ENCODE results near the gene GLIS2. TPM values are rescaled to one million over a fixed set of nuclear protein-coding genes. Genes with fewer than 3 reads are reported as not detected.
A peak's percentile ranks its signal among the peaks of the same experiment; 100 is the strongest.

Gene GLIS2
- total RNA-seq, 1 donor from 2014 or later = 17.4 TPM

DNA sequence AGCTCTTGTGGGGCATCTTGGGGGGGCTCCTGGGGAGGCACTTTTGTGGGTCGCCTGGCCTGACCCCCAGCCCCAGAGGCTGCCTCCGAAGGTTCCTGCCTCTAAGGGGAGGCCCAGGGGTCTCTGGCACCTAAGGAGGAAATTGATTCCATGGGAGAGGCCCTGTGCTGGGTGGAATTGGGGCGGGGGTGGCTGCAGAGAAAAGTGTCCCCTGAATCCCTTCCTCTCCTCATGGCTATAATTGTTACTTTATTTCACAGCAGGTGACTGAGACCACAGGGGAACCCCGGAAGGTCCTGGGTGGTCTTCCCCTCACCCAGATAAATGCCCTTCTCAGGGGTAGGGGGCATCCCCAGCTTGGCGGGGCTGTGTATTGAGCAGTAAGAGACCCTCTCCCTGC, 3.1 kb downstream of the GLIS2 start:
- Mint-ChIP-seq H3K36me3 (ENCODE audit: low read depth) (no peaks in the 10 kb centered on the region), H3K9me3 (no peaks in the 10 kb centered on the region), H3K4me1 (peaks cover 23% of the 10 kb centered on the region), H3K27me3 (ENCODE audit: low read depth) (peaks cover 10% of the 10 kb centered on the region), H3K4me3 (peak overlapping the region; percentile 76), H3K27ac (ENCODE audit: unreplicated experiment) (peak overlapping the region; percentile 62)
- TF ChIP-seq, protein P1, sequence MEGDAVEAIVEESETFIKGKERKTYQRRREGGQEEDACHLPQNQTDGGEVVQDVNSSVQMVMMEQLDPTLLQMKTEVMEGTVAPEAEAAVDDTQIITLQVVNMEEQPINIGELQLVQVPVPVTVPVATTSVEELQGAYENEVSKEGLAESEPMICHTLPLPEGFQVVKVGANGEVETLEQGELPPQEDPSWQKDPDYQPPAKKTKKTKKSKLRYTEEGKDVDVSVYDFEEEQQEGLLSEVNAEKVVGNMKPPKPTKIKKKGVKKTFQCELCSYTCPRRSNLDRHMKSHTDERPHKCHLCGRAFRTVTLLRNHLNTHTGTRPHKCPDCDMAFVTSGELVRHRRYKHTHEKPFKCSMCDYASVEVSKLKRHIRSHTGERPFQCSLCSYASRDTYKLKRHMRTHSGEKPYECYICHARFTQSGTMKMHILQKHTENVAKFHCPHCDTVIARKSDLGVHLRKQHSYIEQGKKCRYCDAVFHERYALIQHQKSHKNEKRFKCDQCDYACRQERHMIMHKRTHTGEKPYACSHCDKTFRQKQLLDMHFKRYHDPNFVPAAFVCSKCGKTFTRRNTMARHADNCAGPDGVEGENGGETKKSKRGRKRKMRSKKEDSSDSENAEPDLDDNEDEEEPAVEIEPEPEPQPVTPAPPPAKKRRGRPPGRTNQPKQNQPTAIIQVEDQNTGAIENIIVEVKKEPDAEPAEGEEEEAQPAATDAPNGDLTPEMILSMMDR (conservative IDR thresholded peaks at IDR 0.05) = no peak
- no peak for DNase-seq (ENCODE audit: low read depth, low spot score)

DNA sequence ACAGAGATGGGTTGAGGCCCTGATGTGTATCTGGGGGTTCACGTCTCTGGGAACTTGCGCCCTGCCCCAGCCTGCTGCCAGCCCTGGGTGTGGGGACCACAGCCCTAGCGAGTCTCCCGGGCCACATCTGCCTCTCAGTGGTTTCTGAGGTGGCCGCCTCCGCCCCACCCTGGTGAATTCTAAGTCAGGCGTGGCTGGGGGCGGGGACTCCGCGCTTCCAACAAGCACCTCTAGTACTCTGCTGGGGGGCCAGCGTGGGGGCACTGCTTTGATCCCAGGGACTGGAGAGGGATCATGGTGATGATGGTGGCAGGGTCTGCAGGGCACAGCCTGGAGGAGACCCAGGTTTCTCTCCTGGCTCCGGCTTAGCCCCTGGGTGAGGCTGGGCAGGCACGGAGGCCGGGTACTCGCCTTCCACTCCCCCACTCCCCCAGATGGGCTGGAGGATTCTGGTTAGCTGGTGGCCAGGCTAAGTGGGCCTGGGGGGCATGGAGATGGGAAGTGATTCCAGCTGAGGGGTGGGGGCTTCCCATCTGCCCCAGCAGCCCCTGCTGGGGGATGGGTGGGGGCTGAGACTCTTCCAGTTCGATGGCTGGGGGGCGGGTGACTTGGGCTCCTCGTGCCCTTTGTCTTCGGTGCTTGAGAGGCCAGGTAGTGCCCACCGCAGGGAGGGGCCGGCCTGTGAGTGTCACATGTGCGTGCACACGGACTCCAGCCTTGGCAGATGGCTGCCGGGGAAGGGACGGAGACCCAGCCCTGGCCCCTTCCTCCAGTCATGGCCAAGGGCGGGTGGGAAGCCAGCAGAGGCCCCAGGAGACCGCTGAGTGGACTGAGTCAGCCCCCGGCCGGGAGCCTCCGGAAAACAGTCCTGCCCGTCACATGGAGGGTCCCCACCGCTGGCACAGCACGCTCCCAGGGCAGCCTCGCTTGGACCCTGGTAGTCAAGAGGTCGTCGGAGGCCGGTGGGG, 3.9 kb downstream of the GLIS2 start:
- DNase-seq (ENCODE audit: low read depth, low spot score) = no peak
- Mint-ChIP-seq H3K4me1 (peaks cover 21% of the 10 kb centered on the region), H3K36me3 (ENCODE audit: low read depth) (no peaks in the 10 kb centered on the region), H3K4me3 (peak overlapping the region; percentile 76), H3K9me3 (no peaks in the 10 kb centered on the region), H3K27ac (ENCODE audit: unreplicated experiment) (no peak overlapping the region), H3K27me3 (ENCODE audit: low read depth) (peaks cover 2% of the 10 kb centered on the region)
- TF ChIP-seq, protein P1 (conservative IDR thresholded peaks at IDR 0.05) = no peak

DNA sequence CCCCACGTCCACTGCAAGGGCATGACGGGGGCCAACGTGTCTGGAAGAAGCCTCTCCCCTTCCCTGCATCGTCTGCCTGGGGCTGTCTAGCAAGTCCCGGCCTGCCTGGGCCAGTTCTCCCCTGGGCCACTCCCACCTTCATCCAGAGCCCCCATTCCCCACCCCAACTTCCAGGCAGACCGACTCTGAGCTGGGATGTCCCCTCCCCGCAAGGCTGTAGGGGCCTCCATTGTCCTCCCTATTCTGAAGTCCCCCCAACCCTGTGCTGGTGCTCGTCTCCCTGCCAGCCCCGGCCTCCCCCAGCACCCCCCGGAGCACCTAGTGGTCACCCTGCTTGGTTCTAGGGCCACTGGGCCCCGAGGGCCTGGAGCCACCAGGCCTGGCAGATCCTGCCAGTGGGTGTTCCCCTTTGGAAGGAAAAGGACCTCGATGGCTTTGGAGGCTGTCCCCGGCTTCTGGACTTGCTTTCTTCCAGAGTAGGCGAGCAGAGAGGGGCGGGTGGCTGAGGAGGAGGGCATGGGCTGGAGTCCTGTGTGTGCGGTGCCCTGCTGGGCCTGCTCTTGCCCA, 4.8 kb downstream of the GLIS2 start:
- Mint-ChIP-seq H3K27ac (ENCODE audit: unreplicated experiment) (no peak overlapping the region), H3K4me3 (no peak overlapping the region), H3K27me3 (ENCODE audit: low read depth) (no peaks in the 10 kb centered on the region), H3K9me3 (no peaks in the 10 kb centered on the region), H3K36me3 (ENCODE audit: low read depth) (no peaks in the 10 kb centered on the region), H3K4me1 (peaks cover 19% of the 10 kb centered on the region)
- TF ChIP-seq, protein P1 (conservative IDR thresholded peaks at IDR 0.05) = no peak
- DNase-seq (ENCODE audit: low read depth, low spot score) = no peak

DNA sequence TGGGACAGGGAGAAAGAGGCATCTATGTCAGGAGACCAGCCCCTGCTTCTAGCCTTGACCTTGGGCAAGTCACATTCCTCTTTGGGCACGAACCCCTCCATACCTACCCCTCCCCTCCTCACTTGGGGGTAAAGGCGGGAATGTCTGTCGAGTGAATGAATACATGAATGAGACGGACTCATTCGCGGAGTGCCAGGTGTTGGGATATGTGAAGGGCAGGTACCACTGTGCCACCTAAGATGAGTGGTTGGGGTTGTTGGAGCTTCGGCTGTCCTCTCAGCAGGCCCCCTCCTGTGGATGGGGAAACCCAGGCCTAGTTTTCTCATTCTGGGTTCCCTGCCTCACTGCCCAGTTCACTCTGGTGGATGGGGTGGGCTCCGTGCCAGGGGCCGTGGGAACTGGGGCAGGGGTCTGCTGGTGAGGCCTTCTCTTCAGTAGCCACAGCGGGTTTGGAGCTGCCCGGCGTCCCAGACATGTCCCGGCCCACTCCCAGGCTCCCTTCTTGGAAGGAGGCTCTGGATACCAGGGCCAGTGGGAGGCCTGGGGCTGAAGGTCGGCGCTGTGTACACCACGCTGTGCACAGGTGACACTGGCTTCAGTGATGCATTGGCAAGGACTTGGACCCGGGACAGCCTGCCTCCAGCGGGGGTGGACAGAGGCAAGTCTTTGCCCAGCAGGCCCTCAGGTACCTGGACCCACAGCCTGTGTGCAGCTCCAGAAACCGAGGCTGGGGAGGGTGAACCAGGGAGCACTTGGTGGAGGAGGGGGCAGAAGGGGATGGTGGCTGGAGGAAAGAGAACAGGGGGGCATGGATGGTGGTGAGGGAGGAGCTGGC, 5.6 kb downstream of the GLIS2 start:
- H3K4me1 Mint-ChIP-seq = peaks cover 19% of the 10 kb centered on the region
- DNase-seq (ENCODE audit: low read depth, low spot score) = no peak
- no peak overlapping the region for H3K27ac Mint-ChIP-seq (ENCODE audit: unreplicated experiment)
- H3K4me3 Mint-ChIP-seq = no peak overlapping the region
- H3K27me3 Mint-ChIP-seq (ENCODE audit: low read depth) = no peaks in the 10 kb centered on the region
- H3K9me3 Mint-ChIP-seq = no peaks in the 10 kb centered on the region
- H3K36me3 Mint-ChIP-seq (ENCODE audit: low read depth) = no peaks in the 10 kb centered on the region
- TF ChIP-seq, protein P1 (conservative IDR thresholded peaks at IDR 0.05) = no peak

All from neural crest cell (in vitro differentiated cells).